ENCODE results near the gene SAP30BP.
A peak's percentile ranks its signal among the peaks of the same experiment; 100 is the strongest.

Gene SAP30BP

DNA sequence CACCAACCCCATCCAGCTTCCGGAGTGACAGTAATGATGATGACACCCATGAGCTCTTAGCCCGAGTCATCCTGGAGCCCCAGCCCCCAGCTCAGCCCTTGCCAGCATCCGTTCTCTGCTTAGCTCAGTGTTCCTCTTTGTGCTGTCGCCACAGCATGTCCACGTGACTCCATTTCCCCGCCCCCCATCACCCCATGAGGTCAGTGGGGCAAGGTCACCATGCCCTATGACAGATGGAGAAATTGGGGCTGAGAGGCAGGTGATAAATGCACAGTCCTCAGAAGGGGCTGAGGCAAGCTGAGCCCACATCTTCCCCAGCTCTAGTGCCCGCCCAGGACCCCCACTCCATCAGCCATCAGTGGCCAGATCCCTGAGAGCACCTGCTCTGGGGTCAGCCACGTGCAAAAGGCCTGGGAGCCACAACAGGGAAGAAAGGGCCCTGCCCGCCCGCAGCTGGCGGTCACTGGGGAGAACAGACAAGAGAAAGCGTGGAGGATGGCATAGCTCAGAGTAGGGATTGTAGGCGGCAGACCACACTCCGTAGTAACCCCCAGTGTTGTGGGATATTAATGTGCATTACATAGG is 71.2 kb downstream of the SAP30BP start:
- ATAC-seq: peak; percentile 11; the same call in 1 of the 3 replicates
- no peak for TF ChIP-seq ESRRG (CRISPR knock-in tag; IDR thresholded peaks at IDR 0.05)
- TF ChIP-seq, protein P1, sequence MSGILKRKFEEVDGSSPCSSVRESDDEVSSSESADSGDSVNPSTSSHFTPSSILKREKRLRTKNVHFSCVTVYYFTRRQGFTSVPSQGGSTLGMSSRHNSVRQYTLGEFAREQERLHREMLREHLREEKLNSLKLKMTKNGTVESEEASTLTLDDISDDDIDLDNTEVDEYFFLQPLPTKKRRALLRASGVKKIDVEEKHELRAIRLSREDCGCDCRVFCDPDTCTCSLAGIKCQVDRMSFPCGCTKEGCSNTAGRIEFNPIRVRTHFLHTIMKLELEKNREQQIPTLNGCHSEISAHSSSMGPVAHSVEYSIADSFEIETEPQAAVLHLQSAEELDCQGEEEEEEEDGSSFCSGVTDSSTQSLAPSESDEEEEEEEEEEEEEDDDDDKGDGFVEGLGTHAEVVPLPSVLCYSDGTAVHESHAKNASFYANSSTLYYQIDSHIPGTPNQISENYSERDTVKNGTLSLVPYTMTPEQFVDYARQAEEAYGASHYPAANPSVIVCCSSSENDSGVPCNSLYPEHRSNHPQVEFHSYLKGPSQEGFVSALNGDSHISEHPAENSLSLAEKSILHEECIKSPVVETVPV (CRISPR knock-in tag; IDR thresholded peaks at IDR 0.05): no peak
- TF ChIP-seq, protein P2, sequence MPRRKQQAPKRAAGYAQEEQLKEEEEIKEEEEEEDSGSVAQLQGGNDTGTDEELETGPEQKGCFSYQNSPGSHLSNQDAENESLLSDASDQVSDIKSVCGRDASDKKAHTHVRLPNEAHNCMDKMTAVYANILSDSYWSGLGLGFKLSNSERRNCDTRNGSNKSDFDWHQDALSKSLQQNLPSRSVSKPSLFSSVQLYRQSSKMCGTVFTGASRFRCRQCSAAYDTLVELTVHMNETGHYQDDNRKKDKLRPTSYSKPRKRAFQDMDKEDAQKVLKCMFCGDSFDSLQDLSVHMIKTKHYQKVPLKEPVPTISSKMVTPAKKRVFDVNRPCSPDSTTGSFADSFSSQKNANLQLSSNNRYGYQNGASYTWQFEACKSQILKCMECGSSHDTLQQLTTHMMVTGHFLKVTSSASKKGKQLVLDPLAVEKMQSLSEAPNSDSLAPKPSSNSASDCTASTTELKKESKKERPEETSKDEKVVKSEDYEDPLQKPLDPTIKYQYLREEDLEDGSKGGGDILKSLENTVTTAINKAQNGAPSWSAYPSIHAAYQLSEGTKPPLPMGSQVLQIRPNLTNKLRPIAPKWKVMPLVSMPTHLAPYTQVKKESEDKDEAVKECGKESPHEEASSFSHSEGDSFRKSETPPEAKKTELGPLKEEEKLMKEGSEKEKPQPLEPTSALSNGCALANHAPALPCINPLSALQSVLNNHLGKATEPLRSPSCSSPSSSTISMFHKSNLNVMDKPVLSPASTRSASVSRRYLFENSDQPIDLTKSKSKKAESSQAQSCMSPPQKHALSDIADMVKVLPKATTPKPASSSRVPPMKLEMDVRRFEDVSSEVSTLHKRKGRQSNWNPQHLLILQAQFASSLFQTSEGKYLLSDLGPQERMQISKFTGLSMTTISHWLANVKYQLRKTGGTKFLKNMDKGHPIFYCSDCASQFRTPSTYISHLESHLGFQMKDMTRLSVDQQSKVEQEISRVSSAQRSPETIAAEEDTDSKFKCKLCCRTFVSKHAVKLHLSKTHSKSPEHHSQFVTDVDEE (CRISPR knock-in tag; IDR thresholded peaks at IDR 0.05): no peak
- TF ChIP-seq ARNTL (CRISPR knock-in tag; IDR thresholded peaks at IDR 0.05; ENCODE audit: borderline replicate concordance, low read depth): no peak
- no peak for TF ChIP-seq RARB (CRISPR knock-in tag; IDR thresholded peaks at IDR 0.05)
- TF ChIP-seq, protein P3, sequence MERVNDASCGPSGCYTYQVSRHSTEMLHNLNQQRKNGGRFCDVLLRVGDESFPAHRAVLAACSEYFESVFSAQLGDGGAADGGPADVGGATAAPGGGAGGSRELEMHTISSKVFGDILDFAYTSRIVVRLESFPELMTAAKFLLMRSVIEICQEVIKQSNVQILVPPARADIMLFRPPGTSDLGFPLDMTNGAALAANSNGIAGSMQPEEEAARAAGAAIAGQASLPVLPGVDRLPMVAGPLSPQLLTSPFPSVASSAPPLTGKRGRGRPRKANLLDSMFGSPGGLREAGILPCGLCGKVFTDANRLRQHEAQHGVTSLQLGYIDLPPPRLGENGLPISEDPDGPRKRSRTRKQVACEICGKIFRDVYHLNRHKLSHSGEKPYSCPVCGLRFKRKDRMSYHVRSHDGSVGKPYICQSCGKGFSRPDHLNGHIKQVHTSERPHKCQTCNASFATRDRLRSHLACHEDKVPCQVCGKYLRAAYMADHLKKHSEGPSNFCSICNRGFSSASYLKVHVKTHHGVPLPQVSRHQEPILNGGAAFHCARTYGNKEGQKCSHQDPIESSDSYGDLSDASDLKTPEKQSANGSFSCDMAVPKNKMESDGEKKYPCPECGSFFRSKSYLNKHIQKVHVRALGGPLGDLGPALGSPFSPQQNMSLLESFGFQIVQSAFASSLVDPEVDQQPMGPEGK (CRISPR knock-in tag; IDR thresholded peaks at IDR 0.05; ENCODE audit: borderline replicate concordance): no peak
- TF ChIP-seq GLIS3 (CRISPR knock-in tag; IDR thresholded peaks at IDR 0.05): no peak
- no peak for TF ChIP-seq ZNF70 (CRISPR knock-in tag; IDR thresholded peaks at IDR 0.05)
- no peak for TF ChIP-seq SNAI2 (CRISPR knock-in tag; IDR thresholded peaks at IDR 0.05)
- no peak for TF ChIP-seq ZC3H10 (CRISPR knock-in tag; IDR thresholded peaks at IDR 0.05)
- no peak for TF ChIP-seq BACH2 (CRISPR knock-in tag; IDR thresholded peaks at IDR 0.05; ENCODE audit: borderline replicate concordance)
- no peak for TF ChIP-seq TOX (CRISPR knock-in tag; IDR thresholded peaks at IDR 0.05; ENCODE audit: borderline replicate concordance)
- TF ChIP-seq TCF4 (CRISPR knock-in tag; IDR thresholded peaks at IDR 0.05; ENCODE audit: borderline replicate concordance): no peak
- TF ChIP-seq, protein P4, sequence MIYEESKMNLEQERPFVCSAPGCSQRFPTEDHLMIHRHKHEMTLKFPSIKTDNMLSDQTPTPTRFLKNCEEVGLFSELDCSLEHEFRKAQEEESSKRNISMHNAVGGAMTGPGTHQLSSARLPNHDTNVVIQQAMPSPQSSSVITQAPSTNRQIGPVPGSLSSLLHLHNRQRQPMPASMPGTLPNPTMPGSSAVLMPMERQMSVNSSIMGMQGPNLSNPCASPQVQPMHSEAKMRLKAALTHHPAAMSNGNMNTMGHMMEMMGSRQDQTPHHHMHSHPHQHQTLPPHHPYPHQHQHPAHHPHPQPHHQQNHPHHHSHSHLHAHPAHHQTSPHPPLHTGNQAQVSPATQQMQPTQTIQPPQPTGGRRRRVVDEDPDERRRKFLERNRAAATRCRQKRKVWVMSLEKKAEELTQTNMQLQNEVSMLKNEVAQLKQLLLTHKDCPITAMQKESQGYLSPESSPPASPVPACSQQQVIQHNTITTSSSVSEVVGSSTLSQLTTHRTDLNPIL (CRISPR knock-in tag; IDR thresholded peaks at IDR 0.05; ENCODE audit: low read depth): no peak
- TF ChIP-seq, protein P5, sequence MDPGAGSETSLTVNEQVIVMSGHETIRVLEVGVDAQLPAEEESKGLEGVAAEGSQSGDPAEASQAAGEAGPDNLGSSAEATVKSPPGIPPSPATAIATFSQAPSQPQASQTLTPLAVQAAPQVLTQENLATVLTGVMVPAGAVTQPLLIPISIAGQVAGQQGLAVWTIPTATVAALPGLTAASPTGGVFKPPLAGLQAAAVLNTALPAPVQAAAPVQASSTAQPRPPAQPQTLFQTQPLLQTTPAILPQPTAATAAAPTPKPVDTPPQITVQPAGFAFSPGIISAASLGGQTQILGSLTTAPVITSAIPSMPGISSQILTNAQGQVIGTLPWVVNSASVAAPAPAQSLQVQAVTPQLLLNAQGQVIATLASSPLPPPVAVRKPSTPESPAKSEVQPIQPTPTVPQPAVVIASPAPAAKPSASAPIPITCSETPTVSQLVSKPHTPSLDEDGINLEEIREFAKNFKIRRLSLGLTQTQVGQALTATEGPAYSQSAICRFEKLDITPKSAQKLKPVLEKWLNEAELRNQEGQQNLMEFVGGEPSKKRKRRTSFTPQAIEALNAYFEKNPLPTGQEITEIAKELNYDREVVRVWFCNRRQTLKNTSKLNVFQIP (CRISPR knock-in tag; IDR thresholded peaks at IDR 0.05; ENCODE audit: borderline replicate concordance, low read depth): no peak

DNA sequence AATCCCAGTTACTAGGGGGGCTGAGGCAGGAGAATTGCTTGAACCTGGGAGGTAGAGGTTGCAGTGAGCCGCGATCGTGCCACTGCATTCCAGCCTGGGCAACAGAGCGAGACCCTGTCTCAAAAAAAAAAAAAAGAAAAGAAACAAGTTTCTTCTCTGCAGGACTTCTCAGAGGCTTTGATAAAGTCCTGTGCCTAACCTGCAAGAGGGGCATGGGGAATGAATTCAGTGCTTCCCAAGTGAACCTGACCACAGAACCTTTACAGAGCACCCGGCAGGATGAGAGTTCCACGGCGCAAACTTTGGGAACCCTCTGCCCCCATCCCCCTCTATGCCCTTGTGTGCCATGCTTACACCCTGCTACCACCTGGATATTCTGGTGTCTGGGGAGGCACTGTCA is 72.0 kb downstream of the SAP30BP start:
- no peak for TF ChIP-seq PPARA (CRISPR knock-in tag; IDR thresholded peaks at IDR 0.05; ENCODE audit: borderline replicate concordance)
- no peak for TF ChIP-seq TOX (CRISPR knock-in tag; IDR thresholded peaks at IDR 0.05; ENCODE audit: borderline replicate concordance)
- TF ChIP-seq, protein P1 (CRISPR knock-in tag; IDR thresholded peaks at IDR 0.05): no peak
- TF ChIP-seq ZFP30 (CRISPR knock-in tag; IDR thresholded peaks at IDR 0.05): no peak
- no peak for TF ChIP-seq ZFP3 (CRISPR knock-in tag; IDR thresholded peaks at IDR 0.05)
- TF ChIP-seq, protein P5 (CRISPR knock-in tag; IDR thresholded peaks at IDR 0.05; ENCODE audit: borderline replicate concordance, low read depth): no peak
- no peak for TF ChIP-seq ARNTL (CRISPR knock-in tag; IDR thresholded peaks at IDR 0.05; ENCODE audit: borderline replicate concordance, low read depth)
- TF ChIP-seq, protein P3 (CRISPR knock-in tag; IDR thresholded peaks at IDR 0.05; ENCODE audit: borderline replicate concordance): no peak
- TF ChIP-seq OSR1 (CRISPR knock-in tag; IDR thresholded peaks at IDR 0.05): no peak
- TF ChIP-seq ZNF70 (CRISPR knock-in tag; IDR thresholded peaks at IDR 0.05): no peak
- ATAC-seq: no peak
